ENCODE results near the gene SMC3. TPM values are rescaled to one million over a fixed set of nuclear protein-coding genes. Genes with fewer than 3 reads are reported as not detected.

The SMC3 gene
- total RNA-seq, 1 donor from 2014 or later: 53.6 TPM

GRCh38 chr10:110553905-110554304 lies 13.6 kb upstream of the SMC3 start:
- H3K27ac Mint-ChIP-seq (ENCODE audit: unreplicated experiment): no peak overlapping the region
- no peak for DNase-seq
- no peak overlapping the region for H3K4me3 Mint-ChIP-seq (ENCODE audit: unreplicated experiment)
- peaks cover 1% of the 10 kb centered on the region for H3K9me3 Mint-ChIP-seq (ENCODE audit: unreplicated experiment)
- TF ChIP-seq, protein P1, sequence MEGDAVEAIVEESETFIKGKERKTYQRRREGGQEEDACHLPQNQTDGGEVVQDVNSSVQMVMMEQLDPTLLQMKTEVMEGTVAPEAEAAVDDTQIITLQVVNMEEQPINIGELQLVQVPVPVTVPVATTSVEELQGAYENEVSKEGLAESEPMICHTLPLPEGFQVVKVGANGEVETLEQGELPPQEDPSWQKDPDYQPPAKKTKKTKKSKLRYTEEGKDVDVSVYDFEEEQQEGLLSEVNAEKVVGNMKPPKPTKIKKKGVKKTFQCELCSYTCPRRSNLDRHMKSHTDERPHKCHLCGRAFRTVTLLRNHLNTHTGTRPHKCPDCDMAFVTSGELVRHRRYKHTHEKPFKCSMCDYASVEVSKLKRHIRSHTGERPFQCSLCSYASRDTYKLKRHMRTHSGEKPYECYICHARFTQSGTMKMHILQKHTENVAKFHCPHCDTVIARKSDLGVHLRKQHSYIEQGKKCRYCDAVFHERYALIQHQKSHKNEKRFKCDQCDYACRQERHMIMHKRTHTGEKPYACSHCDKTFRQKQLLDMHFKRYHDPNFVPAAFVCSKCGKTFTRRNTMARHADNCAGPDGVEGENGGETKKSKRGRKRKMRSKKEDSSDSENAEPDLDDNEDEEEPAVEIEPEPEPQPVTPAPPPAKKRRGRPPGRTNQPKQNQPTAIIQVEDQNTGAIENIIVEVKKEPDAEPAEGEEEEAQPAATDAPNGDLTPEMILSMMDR (IDR thresholded peaks at IDR 0.05; ENCODE audit: partially characterized antibody, unreplicated experiment): no peak
- H3K27me3 Mint-ChIP-seq (ENCODE audit: unreplicated experiment): no peaks in the 10 kb centered on the region
- no peaks in the 10 kb centered on the region for H3K36me3 Mint-ChIP-seq (ENCODE audit: unreplicated experiment)
- H3K4me1 Mint-ChIP-seq (ENCODE audit: low read depth, unreplicated experiment): no peaks in the 10 kb centered on the region

GRCh38 chr10:110556296-110556695 lies 11.2 kb upstream of the SMC3 start:
- H3K36me3 Mint-ChIP-seq (ENCODE audit: unreplicated experiment): no peaks in the 10 kb centered on the region
- H3K4me1 Mint-ChIP-seq (ENCODE audit: low read depth, unreplicated experiment): no peaks in the 10 kb centered on the region
- TF ChIP-seq, protein P1 (IDR thresholded peaks at IDR 0.05; ENCODE audit: partially characterized antibody, unreplicated experiment): no peak
- H3K27me3 Mint-ChIP-seq (ENCODE audit: unreplicated experiment): no peaks in the 10 kb centered on the region
- no peak for DNase-seq
- H3K9me3 Mint-ChIP-seq (ENCODE audit: unreplicated experiment): peaks cover 1% of the 10 kb centered on the region
- no peak overlapping the region for H3K27ac Mint-ChIP-seq (ENCODE audit: unreplicated experiment)
- no peak overlapping the region for H3K4me3 Mint-ChIP-seq (ENCODE audit: unreplicated experiment)

- Mint-ChIP-seq H3K4me3 (ENCODE audit: unreplicated experiment) (no peak overlapping the region), H3K27ac (ENCODE audit: unreplicated experiment) (no peak overlapping the region)
Observed at GRCh38 chr10:110556969-110557601, 10.4 kb upstream of the SMC3 start.

DNA sequence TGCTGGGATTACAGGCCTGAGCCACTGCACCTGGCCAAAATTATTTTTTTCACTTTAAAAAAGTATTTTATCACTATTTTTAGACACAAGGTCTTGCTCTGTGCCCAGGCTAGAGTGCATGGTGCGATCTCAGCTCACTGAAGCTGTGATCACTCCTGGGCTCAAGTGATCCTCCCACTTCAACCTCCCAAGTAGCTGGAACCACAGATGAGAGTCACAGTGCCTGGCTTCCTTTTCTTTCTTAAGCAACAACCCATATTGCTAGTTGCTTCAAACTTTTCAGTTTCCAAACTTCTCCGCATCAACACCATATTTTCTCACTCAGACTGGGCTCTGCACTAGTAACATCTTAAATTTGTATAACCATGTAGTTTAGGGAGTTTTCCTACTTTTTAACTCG lies 9.5 kb upstream of the SMC3 start:
- Mint-ChIP-seq H3K4me3 (ENCODE audit: unreplicated experiment) (no peak overlapping the region), H3K27ac (ENCODE audit: unreplicated experiment) (no peak overlapping the region), H3K27me3 (ENCODE audit: unreplicated experiment) (no peaks in the 10 kb centered on the region), H3K9me3 (ENCODE audit: unreplicated experiment) (peaks cover 1% of the 10 kb centered on the region), H3K36me3 (ENCODE audit: unreplicated experiment) (no peaks in the 10 kb centered on the region), H3K4me1 (ENCODE audit: low read depth, unreplicated experiment) (no peaks in the 10 kb centered on the region)
- TF ChIP-seq, protein P1 (IDR thresholded peaks at IDR 0.05; ENCODE audit: partially characterized antibody, unreplicated experiment): no peak
- DNase-seq: no peak

More at GRCh38 chr10:110556969-110557601, 10.4 kb upstream of the SMC3 start:
- TF ChIP-seq, protein P1 (IDR thresholded peaks at IDR 0.05; ENCODE audit: partially characterized antibody, unreplicated experiment): peak; percentile 68
- DNase-seq: peak; percentile 42
- H3K4me1 Mint-ChIP-seq (ENCODE audit: low read depth, unreplicated experiment): no peaks in the 10 kb centered on the region
- no peaks in the 10 kb centered on the region for H3K36me3 Mint-ChIP-seq (ENCODE audit: unreplicated experiment)
- peaks cover 1% of the 10 kb centered on the region for H3K9me3 Mint-ChIP-seq (ENCODE audit: unreplicated experiment)
- H3K27me3 Mint-ChIP-seq (ENCODE audit: unreplicated experiment): no peaks in the 10 kb centered on the region

DNA sequence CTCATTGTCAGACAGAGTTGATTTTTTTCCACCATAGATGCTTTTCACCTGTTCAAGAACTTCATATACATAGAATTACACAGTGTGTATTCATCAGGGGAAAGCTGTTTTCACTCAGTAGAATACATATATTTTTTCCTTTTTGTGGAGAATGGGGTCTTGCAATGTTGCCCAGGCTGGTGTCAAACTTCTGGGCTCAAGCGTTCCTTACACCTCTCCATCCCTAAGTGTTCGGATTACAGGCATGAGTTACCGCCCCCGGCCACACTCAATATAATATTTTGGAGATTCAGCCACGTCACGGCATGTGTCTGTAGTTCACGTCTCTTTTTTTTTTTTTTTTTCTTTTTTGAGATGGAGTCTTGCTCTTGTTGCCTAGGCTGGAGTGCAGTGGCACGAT lies 7.5 kb upstream of the SMC3 start:
- Mint-ChIP-seq H3K27me3 (ENCODE audit: unreplicated experiment) (no peaks in the 10 kb centered on the region), H3K9me3 (ENCODE audit: unreplicated experiment) (peaks cover 1% of the 10 kb centered on the region), H3K4me3 (ENCODE audit: unreplicated experiment) (no peak overlapping the region), H3K4me1 (ENCODE audit: low read depth, unreplicated experiment) (peaks cover 3% of the 10 kb centered on the region), H3K27ac (ENCODE audit: unreplicated experiment) (no peak overlapping the region), H3K36me3 (ENCODE audit: unreplicated experiment) (no peaks in the 10 kb centered on the region)
- no peak for DNase-seq
- TF ChIP-seq, protein P1 (IDR thresholded peaks at IDR 0.05; ENCODE audit: partially characterized antibody, unreplicated experiment): no peak
